BE2C (cell line): ENCODE results near the gene CCT6A.
"Not testable (repeated sequence)": the region's sequence is repeated elsewhere in the genome, so short reads cannot be mapped to it uniquely, and the experiment has no call there.

Source experiments
- DNase-seq: peaks from one replicate; pipeline ENCODE4 v3.0.0-alpha.2; 2020
- H3K27me3 ChIP-seq: fragments of 250-450 bp; sonication (Bioruptor Pico); 2 replicates; pipeline ENCODE4 v1.5.1; 2020; ENCODE audit warnings: mild to moderate bottlenecking
- H3K36me3 ChIP-seq: fragments of 250-450 bp; sonication (Bioruptor Pico); 2 replicates; pipeline ENCODE4 v1.5.1; 2020; ENCODE audit warnings: mild to moderate bottlenecking
- H3K4me1 ChIP-seq: fragments of 250-450 bp; sonication (Bioruptor Pico); 2 replicates; pipeline ENCODE4 v1.5.1; 2020
- H3K4me3 ChIP-seq: 2 replicates; pipeline ENCODE4 v1.5.1; 2011; ENCODE audit warnings: low read depth, low read length
- H3K9me3 ChIP-seq: fragments of 250-450 bp; sonication (Bioruptor Pico); 2 replicates; pipeline ENCODE4 v1.5.1; 2020
- CTCF ChIP-seq: IDR thresholded peaks from 2 replicates; pipeline ENCODE4 v1.5.1; 2012; ENCODE audit warnings: mild to moderate bottlenecking, low read depth, low read length

CCT6A gene

GRCh38 chr7:56110611-56111010 lies 59.0 kb downstream of the CCT6A start:
- no peak overlapping the region for H3K4me3 ChIP-seq
- no peak for DNase-seq
- no peak for TF ChIP-seq CTCF
- no peaks in the 10 kb centered on the region for H3K4me1 ChIP-seq
- H3K9me3 ChIP-seq: no peaks in the 10 kb centered on the region
- H3K36me3 ChIP-seq: no peaks in the 10 kb centered on the region
- 0 out of 2 replicates have a peak, but pooled peaks cover 6% of the 10 kb centered on the region for H3K27me3 ChIP-seq

DNA sequence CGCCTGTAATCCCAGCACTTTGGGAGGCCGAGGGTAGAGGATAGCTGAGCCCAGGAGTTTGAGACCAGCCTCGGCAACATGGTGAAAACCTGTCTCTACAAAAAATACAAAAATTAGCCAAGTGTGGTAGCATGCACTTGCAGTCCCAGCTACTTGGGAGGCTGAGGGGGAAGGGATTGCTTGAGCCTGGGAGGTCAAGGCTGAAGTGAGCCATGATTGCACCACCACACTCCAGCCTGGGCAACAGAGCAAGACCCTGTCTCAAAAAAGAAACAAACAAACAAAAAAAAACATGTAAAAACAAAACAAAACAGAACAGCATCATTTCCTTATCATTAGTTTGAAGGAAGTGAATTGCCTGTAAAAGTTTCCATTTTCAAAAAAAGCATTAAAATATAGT lies 60.7 kb downstream of the CCT6A start:
- H3K36me3 ChIP-seq, H3K27me3 ChIP-seq, DNase-seq, H3K9me3 ChIP-seq, H3K4me3 ChIP-seq, H3K4me1 ChIP-seq: not testable (repeated sequence)
